Measurements from ENCODE around the gene FNBP1L. TPM values are rescaled to one million over a fixed set of nuclear protein-coding genes. Genes with fewer than 3 reads are reported as not detected.

FNBP1L gene
- total and polyA plus RNA-seq, 2 of the 8 experiments (the other 6 are each of a cell fraction or from before 2014, with no cell fraction given), result 48.9 to 95.9 TPM

- no peak for TF ChIP-seq BRCA1 (IDR thresholded peaks at IDR 0.05; ENCODE audit: low read depth, low read length)
- TF ChIP-seq CHD7 (IDR thresholded peaks at IDR 0.05; ENCODE audit: insufficient replicate concordance, low read length), result no peak
- TF ChIP-seq SP4 (IDR thresholded peaks at IDR 0.05; ENCODE audit: low read length), result no peak
- TF ChIP-seq YY1 (IDR thresholded peaks at IDR 0.05; ENCODE audit: low read depth, low read length), result no peak
- TF ChIP-seq TEAD4 (IDR thresholded peaks at IDR 0.05; ENCODE audit: low read depth, low read length), result no peak
- no peak for TF ChIP-seq RNF2 (IDR thresholded peaks at IDR 0.05; ENCODE audit: borderline replicate concordance, low read depth, low read length, missing control alignments, poor library complexity, severe bottlenecking)
Measured at GRCh38 chr1:93468662-93469061, 20.7 kb downstream of the FNBP1L start (continued).

Measured in H1 (cell line).